Mesothelial cell of epicardium (in vitro differentiated cells): ENCODE data around the gene CDC42EP2. TPM values are rescaled to one million over a fixed set of nuclear protein-coding genes. Genes with fewer than 3 reads are reported as not detected.

Experiments used
- DNase-seq, 2 experiments: peaks; one replicate each; pipeline ENCODE4 v3.0.0; 2021; ENCODE audit warnings: low spot score in 2 of 2; ENCODE audit not compliant: unreplicated experiment in 2 of 2
- H3K27ac Mint-ChIP-seq: 2 replicates; pipeline ENCODE4 v1.8.0; 2021; ENCODE audit warnings: mixed read lengths
- H3K27me3 Mint-ChIP-seq: 2 replicates; pipeline ENCODE4 v1.8.0; 2021; ENCODE audit warnings: low read depth, mixed read lengths
- H3K36me3 Mint-ChIP-seq: 2 replicates; pipeline ENCODE4 v1.8.0; 2021; ENCODE audit warnings: mixed read lengths
- H3K4me1 Mint-ChIP-seq: 2 replicates; pipeline ENCODE4 v1.8.0; 2021; ENCODE audit warnings: mixed read lengths
- H3K4me3 Mint-ChIP-seq: 2 replicates; pipeline ENCODE4 v1.8.0; 2021; ENCODE audit warnings: mild to moderate bottlenecking, moderate library complexity, mixed read lengths
- H3K9me3 Mint-ChIP-seq: 2 replicates; pipeline ENCODE4 v1.8.0; 2021; ENCODE audit warnings: mixed read lengths
- CTCF ChIP-seq: fragments of 200-600 bp; sonication (generic); IDR thresholded peaks from one replicate; pipeline ENCODE4 v1.5.0; 2021; ENCODE audit warnings: antibody characterized with exemption; ENCODE audit not compliant: unreplicated experiment
- total RNA-seq: library from RNA; stranded (reverse); gene quantifications from 3 replicates; pipeline ENCODE4 v1.2.1, GENCODE V29; 2021

CDC42EP2 gene
- total RNA-seq, 1 donor from 2014 or later: 12.3 TPM

DNA sequence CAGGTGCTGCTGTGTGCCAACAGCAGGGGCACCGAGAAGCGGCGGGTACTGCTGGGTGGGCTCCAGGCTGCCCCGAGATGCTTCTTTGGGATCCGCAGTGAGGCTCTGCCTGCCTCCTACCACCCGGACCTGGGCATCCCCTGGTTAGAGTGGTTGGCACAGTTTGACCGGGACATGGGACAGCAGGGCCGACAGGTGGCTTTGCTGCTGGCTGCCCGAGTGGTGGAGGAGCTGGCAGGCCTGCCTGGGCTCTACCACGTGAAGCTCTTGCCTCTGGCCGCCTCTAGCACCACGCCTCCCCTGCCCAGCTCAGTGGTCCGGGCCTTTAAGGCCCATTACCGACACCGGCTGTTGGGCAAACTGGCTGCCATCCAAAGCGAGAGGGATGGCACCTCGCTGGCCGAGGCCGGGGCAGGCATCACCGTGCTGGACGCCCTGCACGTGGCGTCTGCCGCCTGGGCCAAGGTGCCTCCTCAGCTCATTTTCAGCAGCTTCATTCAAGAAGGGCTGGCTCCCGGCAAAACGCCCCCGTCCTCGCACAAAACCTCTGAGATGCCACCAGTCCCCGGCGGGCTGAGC is 41.8 kb downstream of the CDC42EP2 start:
- Mint-ChIP-seq H3K4me1 (peaks cover 17% of the 10 kb centered on the region), H3K27me3 (peaks cover 24% of the 10 kb centered on the region), H3K4me3 (peak overlapping the region; percentile 50), H3K36me3 (peaks cover 7% of the 10 kb centered on the region), H3K27ac (no peak overlapping the region), H3K9me3 (no peaks in the 10 kb centered on the region)
- no peak for TF ChIP-seq CTCF
- DNase-seq: no peak

DNA sequence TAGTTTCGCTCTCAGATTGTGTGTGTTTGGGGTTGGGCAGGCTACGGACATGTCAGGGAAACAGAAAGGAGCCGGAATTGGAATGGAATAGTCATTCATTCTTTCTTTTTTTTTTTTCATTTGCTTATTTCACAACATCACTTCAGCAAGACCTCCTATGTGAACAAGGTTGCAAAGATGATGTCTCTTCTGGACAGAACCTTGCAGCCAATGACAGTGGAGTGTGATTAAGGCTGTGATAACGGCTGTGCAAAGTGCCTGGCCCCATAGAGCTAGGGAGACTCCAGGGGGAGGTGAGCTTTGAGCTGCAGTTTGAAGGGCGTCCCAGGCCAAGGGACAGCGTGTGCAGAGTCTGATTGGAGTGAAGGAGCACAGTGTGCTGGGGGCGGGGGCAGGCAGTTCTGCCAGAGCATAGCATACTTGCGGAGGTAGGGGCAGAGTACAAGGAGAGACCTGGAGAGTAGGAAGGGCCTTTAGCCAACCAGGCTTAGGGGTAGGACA is 43.2 kb downstream of the CDC42EP2 start:
- no peaks in the 10 kb centered on the region for H3K36me3 Mint-ChIP-seq
- no peak overlapping the region for H3K27ac Mint-ChIP-seq

DNA sequence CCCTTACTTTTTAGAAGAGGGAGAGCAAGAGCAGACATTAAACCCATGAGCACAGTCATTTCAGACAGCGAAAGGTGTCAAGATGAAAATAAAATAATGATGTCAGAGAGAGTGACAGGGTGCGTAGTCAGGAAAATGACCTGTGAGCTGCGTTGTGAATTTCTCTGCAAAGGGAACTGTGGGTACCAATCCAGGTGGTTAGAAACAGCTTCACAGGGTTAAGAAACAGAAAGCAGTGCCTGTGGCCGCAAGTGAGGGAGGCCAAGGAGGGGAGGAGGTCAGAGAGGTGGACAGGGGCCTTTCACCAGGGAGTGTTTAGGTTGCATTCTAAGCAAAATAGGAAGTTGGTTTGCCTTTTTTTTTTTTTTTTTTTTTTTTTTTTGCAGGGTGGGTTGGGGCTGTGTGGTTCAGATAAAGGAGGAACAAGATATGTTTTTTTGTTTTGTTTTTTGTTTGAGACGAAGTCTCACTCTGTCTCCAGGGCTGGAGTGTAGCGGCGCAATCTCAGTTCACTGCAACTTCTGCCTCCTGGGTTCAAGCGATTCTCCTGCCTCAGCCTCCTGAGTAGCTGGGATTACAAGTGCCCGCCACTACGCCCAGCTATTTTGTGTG is 47.8 kb downstream of the CDC42EP2 start:
- no peak overlapping the region for H3K4me3 Mint-ChIP-seq
- no peak for TF ChIP-seq CTCF

More for the DNA sequence above, 43.2 kb downstream of the CDC42EP2 start:
- peaks cover 17% of the 10 kb centered on the region for H3K4me1 Mint-ChIP-seq
- H3K9me3 Mint-ChIP-seq: no peaks in the 10 kb centered on the region
- no peak for DNase-seq
- H3K27me3 Mint-ChIP-seq: peaks cover 24% of the 10 kb centered on the region
- H3K4me3 Mint-ChIP-seq: no peak overlapping the region
- no peak for TF ChIP-seq CTCF

GRCh38 chr11:65362966-65363365 is 48.3 kb downstream of the CDC42EP2 start:
- H3K4me3 Mint-ChIP-seq: no peak overlapping the region
- no peak overlapping the region for H3K27ac Mint-ChIP-seq
- no peak for TF ChIP-seq CTCF
- DNase-seq: no peak
- no peaks in the 10 kb centered on the region for H3K36me3 Mint-ChIP-seq
- H3K9me3 Mint-ChIP-seq: no peaks in the 10 kb centered on the region
- peaks cover 1% of the 10 kb centered on the region for H3K27me3 Mint-ChIP-seq
- peaks cover 6% of the 10 kb centered on the region for H3K4me1 Mint-ChIP-seq

More for the DNA sequence above, 47.8 kb downstream of the CDC42EP2 start:
- H3K27ac Mint-ChIP-seq: no peak overlapping the region
- H3K27me3 Mint-ChIP-seq: peaks cover 7% of the 10 kb centered on the region
- no peaks in the 10 kb centered on the region for H3K9me3 Mint-ChIP-seq
- H3K36me3 Mint-ChIP-seq: no peaks in the 10 kb centered on the region
- H3K4me1 Mint-ChIP-seq: peaks cover 6% of the 10 kb centered on the region
- DNase-seq: no peak

DNA sequence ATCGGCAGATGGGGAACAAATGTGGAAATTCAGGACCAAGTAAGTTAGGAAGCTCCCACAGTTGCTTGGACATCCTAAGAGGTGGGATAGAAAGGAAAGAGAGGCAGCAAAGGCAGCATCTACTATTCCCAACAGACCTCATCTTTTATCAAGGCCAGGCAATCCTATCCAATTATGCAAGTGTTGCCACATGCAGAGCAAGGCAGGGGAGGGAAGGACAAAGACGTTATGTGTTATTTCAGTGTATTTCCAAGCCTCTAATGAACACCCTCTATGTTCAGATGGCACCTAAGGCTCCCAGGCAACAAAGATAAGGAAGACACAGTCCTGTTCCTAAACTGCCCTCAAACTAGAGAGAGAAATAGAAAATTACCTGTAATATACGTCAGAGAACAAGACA is 49.1 kb downstream of the CDC42EP2 start:
- no peaks in the 10 kb centered on the region for H3K36me3 Mint-ChIP-seq
- H3K4me3 Mint-ChIP-seq: no peak overlapping the region
- H3K27ac Mint-ChIP-seq: no peak overlapping the region
- H3K27me3 Mint-ChIP-seq: no peaks in the 10 kb centered on the region
- no peaks in the 10 kb centered on the region for H3K9me3 Mint-ChIP-seq
- H3K4me1 Mint-ChIP-seq: peaks cover 6% of the 10 kb centered on the region
- DNase-seq: no peak
- no peak for TF ChIP-seq CTCF
